ENCODE measurements around the gene SEC24B.
"Not testable (repeated sequence)": the region's sequence is repeated elsewhere in the genome, so short reads cannot be mapped to it uniquely, and the experiment has no call there.

Gene SEC24B

DNA sequence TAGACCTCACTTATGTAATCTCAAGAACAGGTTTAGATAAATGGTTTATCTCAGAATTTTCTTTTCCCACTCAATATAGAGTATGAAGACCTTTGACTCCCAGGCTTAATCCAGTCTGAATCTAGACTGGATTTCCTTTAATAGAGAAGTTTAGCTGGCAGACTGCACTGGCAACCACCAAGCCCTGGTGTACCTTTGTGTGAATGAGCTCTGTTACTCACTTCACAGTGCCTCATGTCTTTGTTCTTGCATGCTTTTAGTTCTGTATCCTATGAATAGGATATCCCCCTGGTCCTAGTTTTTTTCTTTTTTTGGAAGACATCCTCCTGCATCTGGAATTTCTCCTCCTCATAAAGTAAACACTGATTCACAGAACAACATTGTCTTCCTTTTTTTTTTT, 73.3 kb downstream of the SEC24B start:
- DNase-seq (ENCODE audit: low read depth, low spot score) = no peak

DNA sequence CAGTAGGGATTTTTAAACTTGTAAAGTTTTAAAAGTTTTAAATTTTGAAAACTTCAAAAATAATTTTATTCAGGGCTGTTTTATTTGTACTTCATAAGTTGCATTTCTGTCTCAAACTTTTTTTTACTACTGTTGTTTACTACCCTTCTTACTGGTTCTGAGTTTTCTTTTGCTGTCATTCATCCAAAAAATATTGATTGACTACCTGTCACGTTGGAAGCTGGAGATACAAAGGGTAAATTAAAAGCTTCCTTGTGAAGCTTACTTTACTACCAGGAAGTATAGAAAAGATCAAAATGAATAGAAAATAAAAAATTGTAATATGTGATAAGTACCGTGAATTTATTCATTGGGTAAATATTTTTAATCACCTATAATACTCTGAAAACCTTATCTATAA, 77.1 kb downstream of the SEC24B start:
- DNase-seq (ENCODE audit: low read depth, low spot score) = no peak

DNA sequence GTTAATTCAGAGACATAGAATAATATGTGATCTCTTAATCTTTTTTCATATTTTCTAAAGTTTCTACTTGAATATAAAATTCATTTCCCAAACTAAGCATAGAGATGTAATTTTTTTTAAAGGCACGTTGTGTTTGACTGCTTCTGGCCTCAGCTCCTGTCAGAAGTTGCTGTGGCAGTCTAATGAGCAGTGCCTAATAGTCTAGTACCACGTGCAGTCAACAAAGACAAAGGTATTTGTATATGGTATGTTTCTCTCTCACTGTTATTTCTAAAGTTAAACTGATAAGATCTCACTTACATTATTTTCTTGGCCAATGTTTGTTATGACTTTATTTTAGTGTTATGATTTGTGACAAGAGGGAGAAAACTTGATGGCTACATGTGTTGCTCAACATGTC, 77.8 kb downstream of the SEC24B start:
- DNase-seq (ENCODE audit: low read depth, low spot score) = no peak

DNA sequence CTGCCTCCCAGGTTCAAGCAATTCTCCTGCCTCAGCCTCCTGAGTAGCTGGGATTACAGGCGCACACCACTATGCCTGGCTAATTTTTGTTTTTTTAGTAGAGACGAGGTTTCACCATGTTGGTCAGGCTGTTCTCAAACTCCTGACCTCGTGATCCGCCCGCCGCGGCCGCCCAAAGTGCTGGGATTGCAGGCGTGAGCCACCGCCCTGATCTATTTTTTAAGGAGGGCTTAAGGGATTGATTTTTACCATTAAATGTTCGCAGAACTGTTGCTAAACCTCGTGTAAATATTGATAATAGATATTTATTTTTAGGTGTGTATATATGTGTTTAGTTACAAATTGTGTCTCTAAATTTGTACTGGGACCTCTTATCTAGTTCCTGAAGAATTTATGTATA, 79.8 kb downstream of the SEC24B start:
- not testable (repeated sequence) for DNase-seq (ENCODE audit: low read depth, low spot score)

DNA sequence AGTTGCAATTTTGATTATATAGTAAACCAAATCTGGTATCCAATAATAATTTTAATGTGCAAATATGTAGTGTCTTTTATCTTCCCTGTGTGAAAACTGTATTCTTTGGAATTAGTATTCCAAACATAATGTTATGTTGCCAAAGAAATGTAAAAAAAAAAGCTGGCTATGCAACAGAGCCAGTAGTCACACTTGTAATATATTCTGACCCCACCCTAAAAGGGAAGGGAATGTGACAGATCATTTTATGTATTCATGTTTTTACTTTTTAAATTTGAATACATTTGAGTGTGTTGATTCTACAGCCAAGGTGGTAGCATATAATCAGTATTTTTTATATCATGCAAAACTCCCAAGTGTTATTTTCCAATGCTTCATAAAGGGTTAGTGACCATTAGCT, 98.6 kb downstream of the SEC24B start:
- no peak for DNase-seq (ENCODE audit: low read depth, low spot score)

DNA sequence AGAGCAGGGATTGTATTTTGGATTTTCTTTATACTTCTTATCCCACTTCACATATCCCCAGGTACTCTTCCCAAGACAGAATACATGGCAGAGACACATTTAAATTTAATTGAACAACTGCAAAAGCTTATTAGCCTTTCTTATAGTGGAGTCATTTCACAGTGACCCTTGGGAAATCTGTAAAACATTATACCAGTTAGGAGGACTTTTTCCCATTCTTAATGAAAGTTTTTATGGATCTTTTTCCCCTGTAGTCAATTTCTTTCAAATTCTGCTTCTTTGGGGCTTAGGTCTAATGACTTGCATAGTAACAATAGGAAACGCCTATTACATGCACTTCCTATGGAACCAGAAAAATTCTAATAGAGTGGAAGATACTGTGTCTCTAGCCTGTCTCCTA, 111.8 kb downstream of the SEC24B start:
- no peak for DNase-seq (ENCODE audit: low read depth, low spot score)

DNA sequence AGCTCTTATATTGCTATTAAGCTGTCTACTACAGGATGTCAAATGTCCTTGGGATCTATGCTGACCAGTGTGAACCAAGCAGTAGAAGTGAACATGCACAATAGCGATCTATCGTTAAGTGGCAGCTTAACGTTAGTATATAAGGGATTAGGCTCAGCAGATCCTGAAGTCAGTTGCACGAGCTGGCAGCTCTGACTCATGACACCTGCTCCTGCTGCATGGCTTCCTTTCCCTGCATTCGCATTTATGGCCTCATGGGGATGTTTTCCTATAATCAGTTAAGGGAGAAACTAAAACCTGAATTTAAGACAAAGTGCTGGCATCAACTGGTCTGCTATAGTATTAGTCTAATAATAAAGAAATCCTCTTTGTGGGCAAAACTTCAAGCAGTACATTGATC, 113.8 kb downstream of the SEC24B start:
- no peak for DNase-seq (ENCODE audit: low read depth, low spot score)

DNA sequence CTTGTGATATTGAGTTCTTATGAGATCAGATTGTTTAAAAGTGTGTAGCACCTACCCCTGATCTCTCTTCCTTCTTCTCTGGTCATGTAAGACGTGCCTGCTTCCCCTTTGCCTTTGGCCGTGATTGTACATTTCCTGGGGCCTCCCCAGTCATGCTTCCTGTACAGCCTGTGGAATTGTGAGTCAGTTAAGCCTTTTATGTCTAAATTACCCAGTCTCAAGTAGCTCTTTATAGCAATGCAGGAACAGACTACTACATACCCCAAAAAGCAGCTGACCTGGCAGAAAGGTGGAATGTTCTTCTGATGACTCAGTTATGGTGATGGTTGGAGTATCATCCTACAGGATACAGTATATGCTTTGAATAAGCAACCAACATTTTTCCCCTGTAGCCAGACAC, 115.0 kb downstream of the SEC24B start:
- DNase-seq (ENCODE audit: low read depth, low spot score) = no peak

DNA sequence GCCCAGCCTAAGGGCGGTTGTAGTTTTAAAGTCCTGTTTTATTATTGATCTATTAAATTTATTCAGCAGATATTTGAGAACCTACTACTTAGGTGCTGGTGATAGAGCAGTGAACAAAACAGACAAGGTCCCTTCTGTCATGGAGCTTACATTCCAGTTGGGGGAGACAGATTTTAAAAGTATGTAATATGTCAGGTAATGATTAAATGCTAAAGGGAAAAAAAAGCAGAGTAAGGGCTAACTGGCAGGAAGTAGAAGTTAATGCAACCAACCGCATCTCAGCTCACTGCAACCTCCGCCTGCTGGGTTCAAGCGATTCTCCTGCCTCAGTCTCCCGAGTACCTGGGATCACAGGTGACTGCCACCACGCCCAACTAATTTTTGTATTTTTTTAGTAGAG, 118.6 kb downstream of the SEC24B start:
- no peak for DNase-seq (ENCODE audit: low read depth, low spot score)

DNA sequence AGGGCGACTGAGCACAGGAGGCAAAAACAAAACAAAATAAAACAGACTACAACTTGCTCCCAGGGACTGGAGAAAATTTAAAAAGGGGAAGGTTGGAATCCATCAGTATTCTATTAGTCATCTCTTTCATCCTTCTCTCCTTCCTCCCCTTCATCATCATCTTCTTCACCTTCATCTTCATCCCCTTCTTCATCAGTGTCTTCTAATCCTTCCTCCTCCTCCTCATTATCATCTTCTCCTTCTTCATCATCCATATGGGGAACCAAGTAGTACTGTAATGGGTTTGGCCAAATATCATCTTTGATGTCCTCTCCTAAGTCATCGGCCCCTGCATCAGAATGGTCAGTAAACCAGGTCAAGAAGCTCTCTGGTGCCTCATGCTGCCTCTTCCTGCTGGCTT, 119.5 kb downstream of the SEC24B start:
- no peak for DNase-seq (ENCODE audit: low read depth, low spot score)

DNA sequence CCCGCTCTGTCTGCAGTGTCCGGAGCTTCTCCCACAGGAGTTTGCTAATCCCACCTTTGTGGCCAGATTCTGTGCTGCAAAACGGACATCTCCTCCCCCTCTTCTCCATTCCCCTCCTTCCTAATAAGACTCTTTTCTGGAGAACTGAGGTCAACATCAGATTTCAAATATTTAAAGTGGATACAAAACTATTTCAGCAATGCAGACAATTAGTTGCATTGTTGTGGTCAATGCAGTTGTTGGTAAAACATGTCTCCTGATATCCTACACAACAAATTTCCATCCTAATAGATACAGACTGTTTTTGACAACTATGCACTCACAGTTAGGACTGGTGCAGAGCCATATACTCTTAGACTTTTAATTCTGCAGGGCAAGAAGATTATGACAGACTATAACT, 121.4 kb downstream of the SEC24B start:
- DNase-seq (ENCODE audit: low read depth, low spot score) = no peak

DNA sequence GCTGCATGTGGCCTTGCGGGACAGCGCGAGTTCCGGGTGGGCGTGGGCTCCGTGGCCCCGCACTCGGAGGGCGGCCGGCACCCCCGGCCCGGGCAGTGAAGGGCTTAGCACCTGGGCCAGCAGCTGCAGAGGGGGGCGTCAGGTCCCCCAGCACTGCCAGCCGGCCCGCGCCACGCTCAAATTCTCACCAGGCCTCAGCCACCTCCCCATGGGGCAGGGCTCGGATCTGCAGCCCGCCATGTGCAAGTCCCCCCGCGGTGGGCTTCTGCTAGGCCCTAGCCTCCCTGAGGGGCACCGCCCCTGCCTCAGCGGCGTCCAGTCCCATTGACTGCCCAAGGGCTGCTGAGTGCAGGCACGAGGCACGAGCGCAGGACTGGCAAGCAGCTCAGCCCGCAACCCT, 123.8 kb downstream of the SEC24B start:
- no peak for DNase-seq (ENCODE audit: low read depth, low spot score)

DNA sequence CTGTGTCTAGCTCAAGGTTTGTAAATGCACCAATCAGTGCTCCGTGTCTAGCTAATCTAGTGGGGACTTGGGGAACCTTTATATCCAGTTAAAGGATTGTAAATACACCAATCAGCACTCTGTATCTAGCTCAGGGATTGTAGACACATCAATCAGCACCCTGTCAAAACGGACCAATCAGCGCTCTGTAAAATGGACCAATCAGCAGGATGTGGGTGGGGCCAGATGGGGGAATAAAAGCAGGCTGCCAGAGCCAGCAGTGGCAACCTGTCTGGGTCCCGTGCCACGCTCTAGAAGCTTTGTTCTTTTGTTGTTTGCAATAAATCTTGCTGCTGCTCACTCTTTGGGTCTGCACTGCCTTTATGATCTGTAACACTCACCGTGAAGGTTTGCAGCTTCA, 124.5 kb downstream of the SEC24B start:
- not testable (repeated sequence) for DNase-seq (ENCODE audit: low read depth, low spot score)

DNA sequence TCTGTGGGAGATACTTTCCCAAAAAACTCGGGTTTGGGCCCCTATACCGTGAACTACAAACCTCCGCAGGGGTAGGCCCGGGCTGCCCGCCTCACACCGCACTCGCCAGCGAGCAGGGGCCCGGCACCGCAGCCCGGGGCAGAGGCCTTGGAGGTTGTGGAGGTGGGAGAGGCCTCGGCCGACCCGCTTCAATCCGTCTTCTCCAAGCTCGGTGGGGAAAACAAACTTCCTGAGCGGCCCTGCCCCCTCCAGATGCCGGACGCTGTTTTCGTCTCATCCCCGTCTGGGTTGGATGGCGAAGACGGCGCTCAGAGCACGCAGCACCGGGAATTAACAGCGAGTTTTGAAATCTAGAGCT, 126.0 kb downstream of the SEC24B start:
- DNase-seq (ENCODE audit: low read depth, low spot score) = no peak

DNA sequence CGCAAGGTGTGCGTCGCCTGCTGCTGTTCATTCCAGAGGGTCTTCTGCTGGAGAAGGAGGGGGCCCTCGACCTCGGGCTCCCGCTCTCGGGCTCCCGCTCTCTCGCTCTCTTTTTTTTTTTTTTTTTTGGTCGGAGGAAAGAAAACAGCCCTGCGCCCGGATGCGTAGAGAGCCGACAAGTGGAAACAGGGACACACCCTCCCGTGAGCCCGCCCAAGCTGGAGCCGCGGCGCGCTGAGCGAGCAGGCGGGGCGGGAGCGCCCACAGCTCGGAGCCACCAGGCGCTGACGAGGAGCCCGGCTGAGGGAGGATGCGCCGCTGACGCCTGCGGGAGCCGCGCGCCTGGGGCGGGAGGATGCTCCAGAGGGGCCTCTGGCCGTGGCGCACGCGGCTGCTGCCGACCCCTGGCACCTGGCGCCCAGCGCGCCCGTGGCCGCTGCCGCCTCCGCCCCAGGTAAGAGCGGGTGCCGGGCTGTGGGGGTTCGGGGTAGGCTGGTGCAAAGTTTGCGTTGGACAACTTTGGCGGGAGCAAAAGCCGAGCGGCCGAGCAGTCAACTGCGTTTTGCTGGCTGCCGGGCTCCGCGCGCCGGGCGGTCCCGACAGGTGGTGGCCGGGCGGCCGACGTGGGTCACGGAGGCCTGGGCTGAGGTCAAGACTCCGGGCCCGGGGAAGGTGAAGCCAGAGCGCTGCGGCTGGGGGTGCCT, 126.5 kb downstream of the SEC24B start, which contains the start of gene MCUB:
Gene MCUB (plus strand): TSS at position 264 of the 704 bp plus-strand sequence. CDS start 92 bp downstream, at position 356.
- DNase-seq (ENCODE audit: low read depth, low spot score) = peak; percentile 80

DNA sequence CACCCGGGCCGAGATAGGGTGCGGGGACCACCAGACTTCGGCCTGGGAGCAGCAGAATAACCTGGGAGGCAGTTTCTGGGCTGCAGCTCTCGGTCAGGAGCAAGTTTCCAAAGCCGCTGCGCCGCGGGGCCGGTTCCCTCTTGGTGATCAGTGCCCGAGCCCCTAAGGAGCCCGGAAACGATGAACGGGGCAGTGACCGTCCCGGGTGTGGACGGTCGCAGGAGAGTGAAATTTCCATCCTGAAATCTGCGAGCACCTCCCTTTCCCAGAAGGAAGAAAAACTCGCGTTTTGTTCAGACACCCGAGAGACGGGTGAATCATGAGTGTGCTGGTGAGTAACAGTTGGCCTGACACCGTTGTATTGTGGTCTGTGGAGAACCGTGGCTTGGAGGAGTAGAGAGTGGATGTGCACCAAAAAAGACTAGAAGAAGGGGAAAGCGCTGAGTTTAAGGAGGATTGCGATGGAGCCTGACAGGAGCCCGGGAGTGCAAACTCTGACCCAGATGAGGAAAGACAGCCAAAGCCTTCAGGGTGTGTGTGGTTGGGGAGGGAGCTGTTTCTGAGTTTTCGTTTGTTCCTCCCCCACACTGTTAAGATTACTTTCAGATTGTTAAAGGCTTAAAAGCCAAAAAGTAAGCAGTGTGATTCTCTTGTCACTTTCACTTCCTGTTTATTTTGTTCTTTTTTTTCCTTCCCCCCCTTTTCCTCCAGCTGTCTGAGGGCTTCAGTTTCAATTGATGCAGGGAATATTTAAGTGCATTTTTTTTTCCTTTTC, 127.3 kb downstream of the SEC24B start:
- no peak for DNase-seq (ENCODE audit: low read depth, low spot score)

DNA sequence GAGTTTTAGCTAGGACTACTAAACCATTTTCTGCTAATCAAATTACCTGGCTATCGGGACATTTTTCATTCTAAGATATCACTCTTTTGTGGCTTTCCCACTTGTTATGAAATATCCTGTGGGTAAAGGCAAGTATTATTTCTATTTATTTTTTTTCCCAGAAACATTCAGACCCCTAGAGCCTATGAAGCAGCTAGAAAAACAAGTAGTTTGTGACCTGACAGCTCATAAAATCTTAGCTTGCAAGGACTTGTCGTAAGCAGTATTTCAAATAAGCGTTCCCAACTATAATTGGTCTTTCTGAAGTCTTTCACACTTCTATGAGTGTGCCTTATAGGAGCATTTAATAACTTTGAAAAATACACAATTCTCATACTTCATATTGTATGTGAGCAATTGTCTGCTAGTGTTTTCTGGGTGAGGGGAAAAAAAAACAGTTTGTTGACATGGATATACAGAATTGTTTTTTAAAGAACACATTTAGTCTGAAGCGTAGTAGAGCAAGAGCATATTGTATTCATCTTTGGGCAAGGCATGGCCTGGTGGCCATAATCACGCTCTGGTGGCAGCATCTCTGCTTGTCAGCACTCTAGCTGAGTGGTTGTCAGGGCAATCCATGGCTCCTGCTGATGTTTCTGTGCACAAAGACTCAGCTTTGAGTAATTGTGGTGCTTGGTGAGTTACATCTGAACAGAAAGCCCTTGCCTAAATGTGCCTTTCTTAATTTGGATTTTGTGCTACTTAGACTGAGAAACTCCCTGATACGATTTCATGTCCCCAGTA, 129.0 kb downstream of the SEC24B start:
- no peak for DNase-seq (ENCODE audit: low read depth, low spot score)

DNA sequence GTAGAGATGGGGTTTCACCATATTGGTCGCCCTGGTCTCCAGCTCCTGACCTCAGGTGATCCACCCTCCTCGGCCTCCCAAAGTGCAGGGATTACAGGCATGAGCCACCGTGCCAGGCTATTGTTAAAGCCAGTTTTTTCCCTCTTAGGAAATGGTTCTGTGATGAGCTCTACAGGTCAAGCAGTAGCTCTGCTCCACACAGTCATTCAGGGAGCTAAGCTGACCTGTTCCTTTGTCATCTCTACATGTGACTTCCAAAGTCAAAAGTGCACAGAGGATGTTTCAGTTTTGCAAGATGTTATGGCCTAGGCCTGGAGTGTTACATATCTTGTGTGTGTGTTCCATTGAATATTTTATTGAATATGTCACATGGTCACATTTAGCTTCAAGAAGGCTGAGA, 137.9 kb downstream of the SEC24B start:
- no peak for DNase-seq (ENCODE audit: low read depth, low spot score)

DNA sequence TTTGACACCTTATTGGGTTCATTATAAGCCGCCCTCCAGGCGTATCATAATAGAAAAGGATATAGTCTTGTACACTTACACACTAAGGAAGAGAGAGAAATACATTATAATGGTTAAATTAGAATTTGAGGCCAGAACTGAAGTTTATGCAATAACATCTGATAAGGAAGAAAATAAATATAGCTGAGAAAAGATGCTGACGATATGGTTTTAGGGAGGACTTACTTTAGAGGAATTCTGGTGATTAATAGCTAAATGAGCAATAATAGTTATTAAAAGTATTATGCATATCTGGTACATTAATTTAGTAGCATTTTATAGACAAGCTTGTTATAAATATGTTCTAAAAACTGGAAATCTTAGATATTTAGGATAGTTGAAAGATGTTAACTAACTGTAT, 138.5 kb downstream of the SEC24B start:
- no peak for DNase-seq (ENCODE audit: low read depth, low spot score)

DNA sequence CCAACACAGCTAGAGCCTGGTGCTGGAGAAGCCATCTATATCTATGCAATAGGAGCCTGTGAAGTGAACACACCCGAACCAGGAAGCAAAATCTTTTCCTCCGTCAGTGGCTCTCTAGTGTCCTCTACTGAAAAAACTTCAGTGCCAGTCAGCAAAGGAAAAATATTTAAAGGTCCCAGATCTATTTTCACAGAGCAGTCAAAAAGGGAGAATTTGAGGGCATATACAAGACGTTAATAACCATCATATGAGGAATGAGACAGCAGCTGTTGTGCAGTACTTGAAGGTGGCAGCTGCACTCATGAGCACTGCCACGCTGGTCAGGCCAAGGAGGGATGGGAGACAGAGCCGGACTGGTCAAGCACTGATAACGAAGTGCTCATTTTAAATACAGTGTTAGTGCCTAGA, 140.8 kb downstream of the SEC24B start:
- no peak for DNase-seq (ENCODE audit: low read depth, low spot score)

DNA sequence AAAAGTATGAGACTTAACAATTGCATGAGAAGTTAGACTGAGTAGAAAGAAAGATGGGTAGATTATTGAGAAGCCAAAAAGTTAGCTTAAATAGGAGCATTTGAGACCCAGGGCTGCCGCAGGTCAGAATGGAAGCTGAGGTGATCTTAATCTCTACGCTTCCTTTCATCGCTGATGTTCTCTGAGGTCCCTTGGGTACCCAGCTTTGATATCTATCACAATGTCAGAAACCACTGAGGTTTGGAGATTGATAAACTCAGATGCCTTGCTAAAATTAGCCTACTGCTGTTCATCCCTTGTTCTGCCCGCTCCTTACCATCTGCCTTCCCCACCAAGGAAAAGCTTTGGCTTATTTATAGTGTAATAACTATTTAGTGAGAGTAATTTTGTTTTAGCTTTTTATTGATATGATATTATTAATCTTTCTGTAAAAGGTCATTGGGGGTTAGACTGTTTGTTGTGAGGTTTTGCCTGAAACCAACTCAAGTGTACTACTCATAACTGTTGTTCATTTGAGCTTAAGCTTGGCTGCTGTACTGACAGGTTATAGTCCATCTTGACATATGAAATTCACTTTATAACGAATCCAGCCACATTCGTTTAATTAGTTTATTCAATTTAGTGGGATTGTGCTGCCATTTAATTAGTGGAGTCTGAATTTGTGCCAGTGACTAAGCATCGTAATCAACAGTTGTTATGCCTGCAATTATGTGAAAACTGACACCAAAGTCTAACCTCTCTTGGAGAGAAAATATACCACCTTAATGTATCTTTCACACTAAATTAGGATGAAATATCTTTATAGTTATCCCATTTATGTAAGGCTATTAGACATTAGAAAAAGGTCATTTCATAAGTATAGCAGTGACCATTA, 141.6 kb downstream of the SEC24B start:
- DNase-seq (ENCODE audit: low read depth, low spot score) = no peak

DNA sequence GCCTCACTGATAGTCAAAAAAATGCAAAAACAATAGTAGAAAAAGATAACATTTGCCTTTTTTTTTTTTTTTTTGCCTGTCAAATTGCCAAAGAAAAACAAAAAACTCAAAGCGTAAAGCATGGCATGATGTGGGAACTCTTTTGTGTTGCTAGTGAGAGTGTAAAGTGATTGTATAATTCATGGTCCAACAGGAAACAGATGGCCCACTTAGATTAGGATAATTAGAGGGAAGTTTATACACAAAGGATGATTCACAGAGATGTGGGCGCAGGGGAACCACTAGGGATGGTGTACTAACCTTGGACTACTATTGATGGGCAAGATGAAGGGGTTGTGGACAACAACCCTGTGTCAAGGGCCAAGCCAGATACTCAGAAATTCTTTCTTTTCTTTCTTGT, 142.8 kb downstream of the SEC24B start:
- no peak for DNase-seq (ENCODE audit: low read depth, low spot score)
